ENCODE results near the gene MYBL2.

MYBL2 gene

DNA sequence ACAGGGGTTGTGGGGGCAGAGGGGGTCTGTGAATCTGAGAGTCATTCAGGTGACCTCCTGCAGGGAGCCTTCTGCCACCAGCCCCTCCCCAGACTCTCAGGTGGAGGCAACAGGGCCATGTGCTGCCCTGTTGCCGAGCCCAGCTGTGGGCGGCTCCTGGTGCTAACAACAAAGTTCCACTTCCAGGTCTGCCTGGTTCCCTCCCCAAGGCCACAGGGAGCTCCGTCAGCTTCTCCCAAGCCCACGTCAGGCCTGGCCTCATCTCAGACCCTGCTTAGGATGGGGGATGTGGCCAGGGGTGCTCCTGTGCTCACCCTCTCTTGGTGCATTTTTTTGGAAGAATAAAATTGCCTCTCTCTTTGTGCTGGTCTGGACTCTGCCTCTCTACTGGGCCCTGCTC lies 49.2 kb downstream of the MYBL2 start:
- DNase-seq (ENCODE audit: low spot score), result no peak
- Histone ChIP-seq H3K4me3 (no peak overlapping the region), H3K27ac (no peak overlapping the region)
- TF ChIP-seq, protein P1, sequence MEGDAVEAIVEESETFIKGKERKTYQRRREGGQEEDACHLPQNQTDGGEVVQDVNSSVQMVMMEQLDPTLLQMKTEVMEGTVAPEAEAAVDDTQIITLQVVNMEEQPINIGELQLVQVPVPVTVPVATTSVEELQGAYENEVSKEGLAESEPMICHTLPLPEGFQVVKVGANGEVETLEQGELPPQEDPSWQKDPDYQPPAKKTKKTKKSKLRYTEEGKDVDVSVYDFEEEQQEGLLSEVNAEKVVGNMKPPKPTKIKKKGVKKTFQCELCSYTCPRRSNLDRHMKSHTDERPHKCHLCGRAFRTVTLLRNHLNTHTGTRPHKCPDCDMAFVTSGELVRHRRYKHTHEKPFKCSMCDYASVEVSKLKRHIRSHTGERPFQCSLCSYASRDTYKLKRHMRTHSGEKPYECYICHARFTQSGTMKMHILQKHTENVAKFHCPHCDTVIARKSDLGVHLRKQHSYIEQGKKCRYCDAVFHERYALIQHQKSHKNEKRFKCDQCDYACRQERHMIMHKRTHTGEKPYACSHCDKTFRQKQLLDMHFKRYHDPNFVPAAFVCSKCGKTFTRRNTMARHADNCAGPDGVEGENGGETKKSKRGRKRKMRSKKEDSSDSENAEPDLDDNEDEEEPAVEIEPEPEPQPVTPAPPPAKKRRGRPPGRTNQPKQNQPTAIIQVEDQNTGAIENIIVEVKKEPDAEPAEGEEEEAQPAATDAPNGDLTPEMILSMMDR (IDR thresholded peaks at IDR 0.05), result no peak

DNA sequence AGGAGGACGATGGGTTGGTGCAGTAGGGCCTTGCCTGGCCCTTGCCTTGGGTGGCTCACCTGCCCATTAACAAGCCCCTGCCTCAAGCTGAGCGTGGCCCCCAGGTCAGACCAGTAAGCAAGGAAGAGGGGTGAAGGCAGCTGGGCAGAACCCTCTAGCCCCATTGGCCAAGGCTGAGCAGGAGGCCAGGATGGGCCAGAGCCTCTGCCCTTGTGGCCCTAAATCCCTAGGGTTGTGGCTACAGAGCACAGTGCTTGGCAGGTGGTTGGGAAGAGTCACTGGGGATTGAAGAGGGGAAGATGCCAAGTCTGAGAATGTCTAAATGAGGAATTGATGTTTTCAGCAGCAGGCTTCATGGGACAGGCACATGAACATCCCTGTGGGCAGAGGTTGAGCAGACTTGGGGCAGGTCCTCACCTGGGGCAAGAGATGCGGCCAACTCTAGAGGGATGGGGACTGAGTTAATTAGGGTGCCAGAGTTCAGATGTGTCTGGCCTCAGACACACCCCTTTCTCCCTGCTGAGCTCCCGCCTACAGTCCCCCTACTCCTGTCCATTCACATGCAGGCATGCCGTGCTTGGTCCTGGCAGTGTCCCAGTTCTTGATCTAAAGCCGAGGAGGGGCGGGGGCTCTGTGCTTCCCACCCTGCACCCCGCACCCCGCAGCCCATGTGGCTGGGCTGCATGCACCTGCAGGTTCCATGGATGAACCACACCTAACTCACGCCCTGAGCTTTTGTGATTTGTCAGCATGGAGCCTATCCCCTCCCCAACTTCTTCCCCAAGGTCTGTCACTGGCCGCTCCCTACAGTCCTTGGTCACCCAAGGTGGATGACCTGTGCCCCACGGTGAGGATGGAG lies 50.1 kb downstream of the MYBL2 start:
- no peak overlapping the region for H3K27ac ChIP-seq
- TF ChIP-seq, protein P1 (IDR thresholded peaks at IDR 0.05), result no peak
- no peak overlapping the region for H3K4me3 ChIP-seq
- DNase-seq (ENCODE audit: low spot score), result no peak

DNA sequence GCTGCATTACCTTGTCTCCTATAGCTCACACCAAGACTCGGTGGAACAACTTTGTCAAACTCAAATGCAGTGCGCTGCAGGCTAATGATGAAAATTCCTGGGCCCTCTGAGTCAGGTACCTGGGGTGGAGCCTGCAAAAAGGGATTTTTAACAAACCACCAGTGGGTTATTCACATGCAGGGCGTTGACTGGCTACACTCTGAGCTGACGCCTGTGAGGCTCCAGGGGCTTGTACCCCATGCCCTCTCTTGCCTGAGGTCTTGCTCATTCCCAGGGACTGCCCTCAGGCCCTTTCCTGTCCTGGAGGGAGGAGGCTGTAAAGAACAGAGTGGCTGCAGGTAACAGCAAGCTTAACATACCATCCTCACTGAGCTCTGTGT lies 50.7 kb downstream of the MYBL2 start:
- TF ChIP-seq, protein P1 (IDR thresholded peaks at IDR 0.05), result no peak
- H3K4me3 ChIP-seq, result no peak overlapping the region
- H3K27ac ChIP-seq, result no peak overlapping the region
- DNase-seq (ENCODE audit: low spot score), result no peak

DNA sequence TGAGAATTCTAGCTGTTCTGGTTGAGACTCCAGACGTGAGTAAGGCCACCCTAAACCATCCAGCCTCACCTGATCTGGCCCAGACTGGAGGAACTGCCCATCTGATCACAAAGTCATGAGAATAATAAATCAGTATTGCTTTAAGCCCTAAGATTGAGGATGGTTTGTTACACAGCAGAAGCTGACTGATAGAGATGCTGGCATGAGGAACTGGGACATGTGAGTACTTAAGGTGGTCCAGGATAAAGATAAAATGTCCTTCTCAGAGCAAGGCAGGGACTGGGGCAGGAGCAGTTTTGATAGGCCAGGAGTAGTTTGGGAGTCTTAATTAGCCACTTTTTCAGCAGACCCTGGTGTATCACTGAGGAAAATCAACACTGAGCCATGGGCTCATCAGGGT lies 53.1 kb downstream of the MYBL2 start:
- TF ChIP-seq, protein P1 (IDR thresholded peaks at IDR 0.05), result no peak
- H3K4me3 ChIP-seq, result no peak overlapping the region
- H3K27ac ChIP-seq, result no peak overlapping the region
- DNase-seq (ENCODE audit: low spot score), result no peak

DNA sequence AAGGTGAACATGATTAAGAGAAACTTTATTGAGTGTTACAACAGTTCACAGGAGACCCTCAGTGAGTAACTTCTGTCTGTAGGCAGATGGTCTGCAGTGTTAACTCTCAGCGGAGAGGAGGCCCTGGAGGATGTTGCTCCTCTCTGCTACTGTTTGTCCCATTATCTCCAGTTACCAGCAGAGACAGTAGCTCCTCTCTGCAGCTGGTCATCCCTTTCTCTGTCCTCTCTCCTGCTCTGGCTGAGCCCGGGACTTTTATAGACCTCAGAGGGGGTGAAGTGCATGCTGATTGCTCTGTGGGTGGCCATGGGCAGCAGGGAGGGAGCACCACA lies 54.1 kb downstream of the MYBL2 start:
- no peak overlapping the region for H3K27ac ChIP-seq
- TF ChIP-seq, protein P1 (IDR thresholded peaks at IDR 0.05), result no peak
- DNase-seq (ENCODE audit: low spot score), result no peak
- H3K4me3 ChIP-seq, result no peak overlapping the region

DNA sequence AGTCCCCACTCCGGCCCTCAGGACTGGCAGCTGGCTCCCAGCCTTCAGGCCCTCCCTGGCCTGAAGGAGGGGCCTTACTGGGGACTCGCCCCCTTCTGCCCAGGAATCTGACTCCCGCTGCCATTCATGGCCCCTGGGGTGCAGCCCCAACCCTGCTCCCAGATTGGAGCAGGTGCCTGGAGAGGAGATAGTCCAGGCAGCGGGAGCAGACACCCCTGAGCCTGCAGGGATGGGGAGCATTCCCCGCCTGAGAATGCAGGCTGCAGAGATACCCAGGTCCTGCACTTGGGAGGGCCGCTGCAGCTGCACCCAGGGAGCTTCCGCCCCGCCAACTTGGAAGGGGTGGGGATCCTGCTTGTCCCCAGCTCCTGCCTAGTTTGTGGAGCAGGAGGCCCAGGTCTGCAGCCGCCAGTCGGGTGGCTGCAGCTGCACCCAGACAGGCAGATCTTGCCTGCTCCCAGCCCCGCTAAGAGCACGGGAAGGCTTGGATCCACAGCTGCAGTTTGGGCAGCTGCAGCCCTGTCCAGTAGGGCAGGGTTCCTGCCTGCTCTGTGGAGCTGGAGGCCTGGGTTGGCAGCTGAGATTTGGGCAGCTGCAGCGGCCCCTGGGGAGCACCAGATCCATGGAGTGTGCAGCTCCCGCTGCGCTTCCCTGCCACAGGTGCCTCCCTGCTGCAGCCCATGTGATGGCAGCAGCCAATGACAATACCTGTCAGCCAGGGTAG lies 54.7 kb downstream of the MYBL2 start:
- no peak overlapping the region for H3K27ac ChIP-seq
- TF ChIP-seq, protein P1 (IDR thresholded peaks at IDR 0.05), result no peak
- H3K4me3 ChIP-seq, result no peak overlapping the region
- no peak for DNase-seq (ENCODE audit: low spot score)

DNA sequence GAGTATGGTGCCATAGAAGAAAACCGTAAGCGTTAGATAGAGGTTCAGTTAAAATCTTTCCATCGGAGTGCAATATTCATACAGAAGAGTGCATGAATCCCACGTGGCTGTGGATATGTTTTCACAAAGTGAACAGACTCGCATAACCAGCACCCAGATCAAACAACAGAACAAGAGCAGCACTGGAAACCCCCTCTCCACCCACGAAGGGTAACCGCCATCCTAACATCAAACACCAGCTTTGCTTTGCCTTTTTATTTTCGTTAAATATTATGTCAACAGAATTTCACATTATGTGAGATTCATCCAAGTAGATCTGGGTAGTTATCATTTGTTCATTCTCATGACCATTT lies 55.2 kb downstream of the MYBL2 start:
- no peak overlapping the region for H3K4me3 ChIP-seq
- H3K27ac ChIP-seq, result no peak overlapping the region
- DNase-seq (ENCODE audit: low spot score), result no peak
- TF ChIP-seq, protein P1 (IDR thresholded peaks at IDR 0.05), result no peak
